Skeletal muscle satellite cell (primary cell): ENCODE measurements around the gene PPID.
"Not testable (repeated sequence)": the region's sequence is repeated elsewhere in the genome, so short reads cannot be mapped to it uniquely, and the experiment has no call there.

Experiments used
- H3K27me3 ChIP-seq: 2 replicates; pipeline ENCODE4 v1.7.0; 2013; ENCODE audit warnings: low read length; ENCODE audit not compliant: control insufficient read depth, insufficient read depth
- H3K36me3 ChIP-seq: 2 replicates; pipeline ENCODE4 v1.7.0; 2013; ENCODE audit warnings: mild to moderate bottlenecking, control low read depth, low read length; ENCODE audit not compliant: insufficient read depth
- H3K4me1 ChIP-seq: 2 replicates; pipeline ENCODE4 v1.7.0; 2013; ENCODE audit warnings: low read length; ENCODE audit not compliant: control insufficient read depth, insufficient read depth
- H3K4me2 ChIP-seq: 2 replicates; pipeline ENCODE4 v1.7.0; 2013; ENCODE audit warnings: mild to moderate bottlenecking, low read length
- H3K4me3 ChIP-seq: 2 replicates; pipeline ENCODE4 v1.7.0; 2013; ENCODE audit warnings: low read length
- H3K9ac ChIP-seq: 2 replicates; pipeline ENCODE4 v1.7.0; 2013; ENCODE audit warnings: mild to moderate bottlenecking, low read depth, low read length, moderate library complexity
- H3K9me3 ChIP-seq: replicated peaks from 2 replicates; pipeline ENCODE4 v1.7.0; 2013; ENCODE audit warnings: mild to moderate bottlenecking, control low read depth, low read length

The PPID gene

GRCh38 chr4:158758703-158759102 lies 35.5 kb upstream of the PPID start:
- no peak overlapping the region for H3K4me3 ChIP-seq
- no peaks in the 10 kb centered on the region for H3K4me1 ChIP-seq
- H3K9ac ChIP-seq = no peak overlapping the region
- no peaks in the 10 kb centered on the region for H3K27me3 ChIP-seq
- no peak overlapping the region for H3K4me2 ChIP-seq
- no peaks in the 10 kb centered on the region for H3K36me3 ChIP-seq
- no peaks in the 10 kb centered on the region for H3K9me3 ChIP-seq

- Histone ChIP-seq H3K9me3 (no peaks in the 10 kb centered on the region), H3K4me2 (no peak overlapping the region), H3K27me3 (no peaks in the 10 kb centered on the region), H3K4me1 (no peaks in the 10 kb centered on the region), H3K9ac (no peak overlapping the region), H3K36me3 (no peaks in the 10 kb centered on the region), H3K4me3 (no peak overlapping the region)
Observed at GRCh38 chr4:158758142-158758541, 34.9 kb upstream of the PPID start.

GRCh38 chr4:158756588-158756987 lies 33.4 kb upstream of the PPID start:
- Histone ChIP-seq H3K27me3 (no peaks in the 10 kb centered on the region), H3K9ac (no peak overlapping the region), H3K9me3 (no peaks in the 10 kb centered on the region), H3K36me3 (no peaks in the 10 kb centered on the region), H3K4me2 (no peak overlapping the region), H3K4me1 (no peaks in the 10 kb centered on the region), H3K4me3 (no peak overlapping the region)

DNA sequence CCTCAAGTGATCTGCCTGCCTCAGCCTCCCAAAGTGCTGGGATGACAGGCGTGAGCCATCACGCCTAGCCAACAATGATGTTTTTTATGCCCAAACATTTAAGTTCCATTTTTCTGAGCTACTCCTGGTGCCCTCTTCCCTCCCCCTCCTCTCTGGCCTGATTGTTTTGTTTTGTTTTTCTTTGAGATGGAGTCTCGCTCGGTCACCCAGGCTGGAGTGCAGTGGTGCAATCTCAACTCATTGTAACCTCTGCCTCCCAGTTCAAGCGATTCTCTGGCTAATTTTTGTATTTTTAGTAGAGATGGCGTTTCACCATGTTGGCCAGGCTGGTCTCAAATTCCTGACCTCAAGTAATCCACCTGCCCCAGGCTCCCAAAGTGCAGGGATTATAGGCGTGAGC lies 32.6 kb upstream of the PPID start:
- not testable (repeated sequence) for H3K9me3 ChIP-seq, H3K27me3 ChIP-seq, H3K9ac ChIP-seq, H3K36me3 ChIP-seq, H3K4me1 ChIP-seq, H3K4me2 ChIP-seq, H3K4me3 ChIP-seq

GRCh38 chr4:158754385-158755180 lies 31.4 kb upstream of the PPID start:
- no peak overlapping the region for H3K4me3 ChIP-seq
- peaks cover 9% of the 10 kb centered on the region for H3K4me1 ChIP-seq
- H3K27me3 ChIP-seq = no peaks in the 10 kb centered on the region
- no peaks in the 10 kb centered on the region for H3K9me3 ChIP-seq
- H3K4me2 ChIP-seq = no peak overlapping the region
- no peak overlapping the region for H3K9ac ChIP-seq
- no peaks in the 10 kb centered on the region for H3K36me3 ChIP-seq

- Histone ChIP-seq H3K4me3 (no peak overlapping the region), H3K4me1 (peaks cover 9% of the 10 kb centered on the region), H3K27me3 (no peaks in the 10 kb centered on the region), H3K4me2 (no peak overlapping the region), H3K9me3 (no peaks in the 10 kb centered on the region), H3K9ac (peak overlapping the region; percentile 41), H3K36me3 (no peaks in the 10 kb centered on the region)
Observed at GRCh38 chr4:158750379-158750778, 27.2 kb upstream of the PPID start.

GRCh38 chr4:158746537-158746936 lies 23.3 kb upstream of the PPID start:
- not testable (repeated sequence) for H3K4me2 ChIP-seq, H3K4me3 ChIP-seq, H3K36me3 ChIP-seq, H3K9me3 ChIP-seq, H3K9ac ChIP-seq, H3K4me1 ChIP-seq, H3K27me3 ChIP-seq

DNA sequence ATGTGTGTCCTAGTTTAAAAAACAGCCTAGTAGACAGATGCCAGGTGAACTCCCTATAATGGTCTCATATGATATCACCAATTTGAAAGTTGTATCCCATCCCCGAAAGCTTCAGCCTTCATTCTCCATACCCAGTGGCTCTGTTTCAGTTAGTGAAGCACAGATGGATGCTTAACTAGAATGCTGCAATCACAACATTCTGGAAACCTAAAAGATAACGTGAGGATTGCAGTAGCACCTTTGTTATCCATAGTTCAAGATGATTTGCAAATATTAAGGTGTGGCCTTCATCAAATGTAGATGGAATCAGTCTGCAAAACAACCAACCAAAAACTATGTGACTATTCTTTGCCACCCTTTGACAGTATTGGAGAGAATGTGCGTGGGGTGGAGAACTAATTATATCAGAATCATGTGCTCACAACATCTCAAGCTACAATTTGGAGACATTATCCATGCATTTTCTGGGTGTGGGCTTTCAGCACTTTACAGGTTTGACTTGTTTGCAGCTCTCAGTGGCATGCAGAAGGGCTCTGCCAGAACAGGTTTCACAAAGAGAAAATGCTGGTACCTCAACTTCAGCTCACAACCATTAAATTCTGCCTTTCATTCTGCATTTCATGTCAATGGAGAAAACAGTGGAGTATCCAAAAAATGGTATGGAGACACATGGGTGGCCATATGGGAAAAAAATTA lies 18.3 kb upstream of the PPID start:
- no peak overlapping the region for H3K4me2 ChIP-seq
- H3K27me3 ChIP-seq = peaks cover 4% of the 10 kb centered on the region
- no peak overlapping the region for H3K4me3 ChIP-seq
- no peaks in the 10 kb centered on the region for H3K9me3 ChIP-seq
- H3K4me1 ChIP-seq = no peaks in the 10 kb centered on the region
- no peak overlapping the region for H3K9ac ChIP-seq
- no peaks in the 10 kb centered on the region for H3K36me3 ChIP-seq

- no peaks in the 10 kb centered on the region for H3K4me1 ChIP-seq
- H3K4me2 ChIP-seq = no peak overlapping the region
- no peak overlapping the region for H3K4me3 ChIP-seq
- no peaks in the 10 kb centered on the region for H3K36me3 ChIP-seq
- H3K9me3 ChIP-seq = no peaks in the 10 kb centered on the region
- H3K27me3 ChIP-seq = peaks cover 4% of the 10 kb centered on the region
- H3K9ac ChIP-seq = no peak overlapping the region
Observed at GRCh38 chr4:158739600-158739999, 16.4 kb upstream of the PPID start.

DNA sequence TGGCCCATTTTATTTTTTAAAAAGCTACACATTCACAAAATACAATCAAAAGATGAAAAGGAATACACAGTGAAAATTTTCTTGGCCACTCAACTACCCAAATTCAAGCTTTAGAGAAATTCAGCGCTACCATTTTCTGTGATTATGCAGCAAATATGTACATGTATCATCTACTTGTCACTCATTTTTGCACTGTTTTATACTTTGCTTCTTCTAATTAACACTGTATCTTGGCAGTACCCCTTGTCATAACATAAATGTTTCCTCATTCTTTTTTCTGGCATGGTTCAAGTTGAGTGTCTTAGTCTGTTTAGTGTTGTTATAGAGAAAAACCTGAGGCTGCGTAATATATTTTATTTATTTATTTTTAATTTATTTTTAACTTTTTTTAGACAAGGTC lies 15.7 kb upstream of the PPID start:
- H3K4me3 ChIP-seq = no peak overlapping the region
- peaks cover 4% of the 10 kb centered on the region for H3K27me3 ChIP-seq
- H3K9me3 ChIP-seq = no peaks in the 10 kb centered on the region
- H3K36me3 ChIP-seq = no peaks in the 10 kb centered on the region
- no peaks in the 10 kb centered on the region for H3K4me1 ChIP-seq
- H3K9ac ChIP-seq = no peak overlapping the region
- no peak overlapping the region for H3K4me2 ChIP-seq

GRCh38 chr4:158729716-158730559 lies 6.7 kb upstream of the PPID start:
- Histone ChIP-seq H3K36me3 (no peaks in the 10 kb centered on the region), H3K9me3 (no peaks in the 10 kb centered on the region), H3K27me3 (peaks cover 16% of the 10 kb centered on the region), H3K4me1 (no peaks in the 10 kb centered on the region), H3K9ac (no peak overlapping the region), H3K4me2 (no peak overlapping the region), H3K4me3 (no peak overlapping the region)
